Stimulated activated CD8-positive, alpha-beta memory T cell treated with anti-CD3 and anti-CD28 coated beads, Interleukin-12 subunit alpha, Interleukin-12 subunit beta, amount 100 ng/mL, for 4 hours (primary cell): ENCODE results near the gene FCMR.
"Not testable (repeated sequence)": the region's sequence is repeated elsewhere in the genome, so short reads cannot be mapped to it uniquely, and the experiment has no call there.

Experiments used
- DNase-seq: peaks from one replicate; pipeline ENCODE4 v3.0.0-alpha.2; 2020; ENCODE audit warnings: low read depth

FCMR gene

GRCh38 chr1:206872139-206872538, 49.6 kb downstream of the FCMR start:
- no peak for DNase-seq

- DNase-seq, result no peak
Measured at GRCh38 chr1:206868264-206868663, 53.5 kb downstream of the FCMR start.

- no peak for DNase-seq
Measured at GRCh38 chr1:206867716-206868115, 54.0 kb downstream of the FCMR start.

GRCh38 chr1:206867239-206867638, 54.5 kb downstream of the FCMR start:
- no peak for DNase-seq

GRCh38 chr1:206866062-206866461, 55.7 kb downstream of the FCMR start:
- DNase-seq, result no peak

- DNase-seq, result peak; percentile 65
Measured at GRCh38 chr1:206864939-206865671, 56.6 kb downstream of the FCMR start, which contains the start of gene IL20. Gene IL20, plus strand, starts transcription at chr1:206865623. Its CDS starts 230 bp downstream, at chr1:206865853.

- no peak for DNase-seq
Measured at GRCh38 chr1:206863266-206863665, 58.5 kb downstream of the FCMR start.

- no peak for DNase-seq
Measured at GRCh38 chr1:206860165-206860564, 61.6 kb downstream of the FCMR start.

- no peak for DNase-seq
Measured at GRCh38 chr1:206859082-206859521, 62.6 kb downstream of the FCMR start.

- DNase-seq, result no peak
Measured at GRCh38 chr1:206856674-206857464, 64.9 kb downstream of the FCMR start.

- DNase-seq, result no peak
Measured at GRCh38 chr1:206855859-206856258, 65.9 kb downstream of the FCMR start.

GRCh38 chr1:206854401-206855129, 67.2 kb downstream of the FCMR start:
- no peak for DNase-seq

- not testable (repeated sequence) for DNase-seq
Measured at GRCh38 chr1:206853696-206854095, 68.0 kb downstream of the FCMR start.
